CD14-positive monocyte (primary cell): ENCODE data around the gene CACNB1. TPM values are rescaled to one million over a fixed set of nuclear protein-coding genes. Genes with fewer than 3 reads are reported as not detected.
A peak's percentile ranks its signal among the peaks of the same experiment; 100 is the strongest.

Experiments used
- DNase-seq, 3 donors: peaks; one replicate each; pipeline ENCODE4 v3.0.0-alpha.2; 2011 to 2022
- H2AFZ ChIP-seq: 2 replicates; pipeline ENCODE4 v1.6.0; 2012; ENCODE audit warnings: mild to moderate bottlenecking, low read depth, low read length, inconsistent platforms; ENCODE audit not compliant: insufficient read depth, poor library complexity, severe bottlenecking
- H3K27ac ChIP-seq, 2 donors: 1 replicate in 1 of 2; 2 replicates in 1 of 2; pipeline ENCODE4 v1.5.1; 2012 to 2013; ENCODE audit warnings: low read length in 2 of 2, control low read depth in 1 of 2, inconsistent platforms in 1 of 2, low read depth in 1 of 2, mild to moderate bottlenecking in 1 of 2
- H3K27me3 ChIP-seq, 2 donors: one replicate each; pipeline versions ENCODE4 v1.6.0 to v1.6.1; 2011 to 2013; ENCODE audit warnings: low read length in 2 of 2; ENCODE audit not compliant: control insufficient read depth in 2 of 2, insufficient read depth in 2 of 2
- H3K36me3 ChIP-seq, 2 donors: replicated peaks in 1 of 2; 1 replicate in 1 of 2; 2 replicates in 1 of 2; pipeline versions ENCODE4 v1.5.1 to v1.6.1; 2012 to 2013; ENCODE audit warnings: low read length in 2 of 2, control low read depth in 1 of 2, inconsistent platforms in 1 of 2, mild to moderate bottlenecking in 1 of 2; ENCODE audit not compliant: insufficient read depth in 2 of 2, control insufficient read depth in 1 of 2
- H3K4me1 ChIP-seq, 2 donors: 1 replicate in 1 of 2; 2 replicates in 1 of 2; pipeline versions ENCODE4 v1.5.1 to v1.6.1; 2012 to 2013; ENCODE audit warnings: low read length in 2 of 2, control low read depth in 1 of 2, inconsistent platforms in 1 of 2, mild to moderate bottlenecking in 1 of 2, moderate library complexity in 1 of 2; ENCODE audit not compliant: insufficient read depth in 2 of 2, control insufficient read depth in 1 of 2
- H3K4me2 ChIP-seq: replicated peaks from 2 replicates; pipeline ENCODE3; 2012; ENCODE audit warnings: low read length, moderate library complexity, mild to moderate bottlenecking; ENCODE audit not compliant: poor library complexity, severe bottlenecking; ENCODE audit errors: extremely low read depth
- H3K4me3 ChIP-seq, 3 experiments: fragments of 200-600 bp in 1 of 3; sonication (generic) in 1 of 3; replicated peaks in 1 of 3; 1 replicate in 2 of 3; 2 replicates in 1 of 3; pipeline ENCODE4 v1.5.1; 2011 to 2013; ENCODE audit warnings: low read length in 3 of 3, mild to moderate bottlenecking in 3 of 3, control low read depth in 2 of 3, low read depth in 2 of 3, inconsistent platforms in 1 of 3, moderate library complexity in 1 of 3
- H3K79me2 ChIP-seq: 2 replicates; pipeline ENCODE4 v1.6.0; 2012; ENCODE audit warnings: mild to moderate bottlenecking, control low read depth, inconsistent platforms, low read length, moderate library complexity; ENCODE audit not compliant: insufficient read depth
- H3K9ac ChIP-seq: 2 replicates; pipeline ENCODE4 v1.6.0; 2017; ENCODE audit warnings: low read length, mild to moderate bottlenecking; ENCODE audit not compliant: insufficient read depth, poor library complexity, severe bottlenecking
- H3K9me3 ChIP-seq, 2 donors: replicated peaks in 1 of 2; 1 replicate in 1 of 2; 2 replicates in 1 of 2; pipeline versions ENCODE4 v1.5.1 to v1.6.1; 2012 to 2013; ENCODE audit warnings: low read length in 2 of 2, control low read depth in 1 of 2; ENCODE audit not compliant: control insufficient read depth in 1 of 2, insufficient read depth in 1 of 2
- H4K20me1 ChIP-seq: 2 replicates; pipeline ENCODE4 v1.6.0; 2012; ENCODE audit warnings: mild to moderate bottlenecking, low read length, control low read depth, moderate library complexity; ENCODE audit not compliant: insufficient read depth
- H3K27ac Mint-ChIP-seq, 7 donors: one replicate each; pipeline ENCODE4 v1.8.0; 2020; ENCODE audit warnings: mild to moderate bottlenecking in 7 of 7, mixed read lengths in 7 of 7, moderate library complexity in 6 of 7, inconsistent platforms in 2 of 7
- H3K27me3 Mint-ChIP-seq, 3 donors: one replicate each; pipeline ENCODE4 v1.8.0; 2021 to 2022; ENCODE audit warnings: low read depth in 3 of 3, mild to moderate bottlenecking in 3 of 3, mixed read lengths in 3 of 3, moderate library complexity in 3 of 3, inconsistent platforms in 1 of 3
- H3K36me3 Mint-ChIP-seq, 2 donors: one replicate each; pipeline ENCODE4 v1.8.0; 2020; ENCODE audit warnings: mixed read lengths in 2 of 2, inconsistent platforms in 1 of 2, mild to moderate bottlenecking in 1 of 2
- H3K4me1 Mint-ChIP-seq: one replicate; pipeline ENCODE4 v1.8.0; 2020; ENCODE audit warnings: mild to moderate bottlenecking, mixed read lengths
- H3K4me3 Mint-ChIP-seq, 2 donors: one replicate each; pipeline ENCODE4 v1.8.0; 2020; ENCODE audit warnings: mild to moderate bottlenecking in 2 of 2, mixed read lengths in 2 of 2, moderate library complexity in 1 of 2
- H3K9me3 Mint-ChIP-seq, 7 donors: one replicate each; pipeline ENCODE4 v1.8.0; 2020 to 2022; ENCODE audit warnings: mixed read lengths in 7 of 7, mild to moderate bottlenecking in 6 of 7, moderate library complexity in 6 of 7, inconsistent platforms in 2 of 7
- CTCF ChIP-seq: fragments of 200-600 bp; IDR thresholded peaks from one replicate; pipeline ENCODE4 v1.8.0; 2022; ENCODE audit warnings: antibody characterized with exemption, mild to moderate bottlenecking
- WGBS: methylation state at CpG from one replicate; pipeline ENCODE4 v1.1.5; 2013; ENCODE audit warnings: missing lambda C conversion rate; ENCODE audit not compliant: insufficient coverage; 5-methylcytosine and 5-hydroxymethylcytosine counted together
- intact Hi-C, 2 donors: fragments of 100-400 bp; cut with micrococcal nuclease; formaldehyde crosslinking; loops; one replicate each; pipeline versions ENCODE4 v1.15.0 to v1.15.1; 2023
- polyA plus RNA-seq, 3 donors: library from polyadenylated mRNA; depleted of rRNA in 1 of 3; unstranded in 2 of 3; stranded (reverse) in 1 of 3; fragments of 300-500 nt in 2 of 3; fragments of >200 nt in 1 of 3; fragmentation: Illumina TruSeq in 2 of 3; gene quantifications; 1 replicate in 2 of 3; 2 replicates in 1 of 3; pipeline ENCODE4 v1.2.3, GENCODE V29; 2012 to 2021

CACNB1 gene
- polyA plus RNA-seq, 3 donors, result 0.13 to 22.1 (median 0.31) TPM

- H3K9me3 ChIP-seq, result peaks cover 0 to 7% of the 10 kb centered on the region in 2 donors
- Mint-ChIP-seq H3K9me3 (peaks cover 0 to 17% (median 9%) of the 10 kb centered on the region in 7 donors), H3K4me1 (peaks cover 37% of the 10 kb centered on the region), H3K4me3 (peak overlapping the region; percentile 99 to 100), H3K27me3 (peaks cover 43 to 50% (median 49%) of the 10 kb centered on the region in 3 donors), H3K27ac (peak overlapping the region in 2 of 7 donors; percentile 45 to 94), H3K36me3 (peaks cover 3 to 11% of the 10 kb centered on the region in 2 donors)
- peak overlapping the region; percentile 85 for H3K4me2 ChIP-seq
- H3K4me1 ChIP-seq, result peaks cover 32 to 44% of the 10 kb centered on the region in 2 donors
- H3K79me2 ChIP-seq, result no peaks in the 10 kb centered on the region
- peak overlapping the region; percentile 63 for H3K9ac ChIP-seq
- H3K27me3 ChIP-seq, result peaks cover 23 to 37% of the 10 kb centered on the region in 2 donors
- H3K36me3 ChIP-seq, result no peaks in the 10 kb centered on the region
- 6% methylated on average over 6 of the region's 25 CpGs for whole genome bisulfite sequencing
- H4K20me1 ChIP-seq, result no peaks in the 10 kb centered on the region
- no peak for DNase-seq
- peak overlapping the region in 1 of 3 experiments; percentile 100 for H3K4me3 ChIP-seq
- H2AFZ ChIP-seq, result peak overlapping the region; percentile 90
- H3K27ac ChIP-seq, result no peak overlapping the region
- no peak for TF ChIP-seq CTCF
- intact Hi-C loops, result loop anchor here (5.0 to 10.0 kb wide), 3 partner anchors 170 to 277 kb away; partner anchors contain the start of genes FBXO47 (in 1 of the 2) and LASP1 (in 1 of the 2)
Observed at GRCh38 chr17:39151943-39152818, 45.3 kb downstream of the CACNB1 start.

- no peaks in the 10 kb centered on the region for H4K20me1 ChIP-seq
- intact Hi-C loops, result loop anchor here (5.0 to 10.0 kb wide), 3 partner anchors 169 to 277 kb away; partner anchors contain the start of genes FBXO47 (in 1 of the 2) and LASP1 (in 1 of the 2)
- peaks cover 23 to 37% of the 10 kb centered on the region in 2 donors for H3K27me3 ChIP-seq
- H3K4me2 ChIP-seq, result peak within 1 kb of the TSS; percentile 85
- H3K4me3 ChIP-seq, result peak within 1 kb of the TSS in 1 of 3 experiments; percentile 100
- no peaks in the 10 kb centered on the region for H3K36me3 ChIP-seq
- H3K4me1 ChIP-seq, result peaks cover 32 to 44% of the 10 kb centered on the region in 2 donors
- H2AFZ ChIP-seq, result no peak within 1 kb of the TSS
- no peak for DNase-seq
- Mint-ChIP-seq H3K27me3 (peaks cover 45 to 53% (median 52%) of the 10 kb centered on the region in 3 donors), H3K4me1 (peaks cover 38% of the 10 kb centered on the region), H3K36me3 (peaks cover 3 to 8% of the 10 kb centered on the region in 2 donors), H3K4me3 (peak within 1 kb of the TSS; percentile 99 to 100), H3K27ac (peak within 1 kb of the TSS in 1 of 7 donors; percentile 45), H3K9me3 (peaks cover 0 to 17% (median 9%) of the 10 kb centered on the region in 7 donors)
- no peaks in the 10 kb centered on the region for H3K79me2 ChIP-seq
- TF ChIP-seq CTCF, result no peak
- no peak within 1 kb of the TSS for H3K9ac ChIP-seq
- WGBS, result under 1% methylated on average over 38 of the region's 68 CpGs
- no peak within 1 kb of the TSS for H3K27ac ChIP-seq
- peaks cover 0 to 7% of the 10 kb centered on the region in 2 donors for H3K9me3 ChIP-seq
Observed at GRCh38 chr17:39151150-39151942, 46.1 kb downstream of the CACNB1 start, which contains the start of gene PLXDC1. Gene PLXDC1, minus strand, starts transcription at chr17:39151637. Its CDS starts 200 bp downstream, at chr17:39151437.
